ENCODE data around the gene LOXL1. TPM values are rescaled to one million over a fixed set of nuclear protein-coding genes. Genes with fewer than 3 reads are reported as not detected.
A peak's percentile ranks its signal among the peaks of the same experiment; 100 is the strongest.

The LOXL1 gene
- total and polyA plus RNA-seq, 10 of the 15 experiments (the other 5 are each of a cell fraction or from before 2014, with no cell fraction given), result 0.07 to 0.15 TPM; not detected in 8

GRCh38 chr15:73994413-73994883 lies 68.2 kb downstream of the LOXL1 start, which contains the start of gene PML (continued):
- TF ChIP-seq IRF5 (IDR thresholded peaks at IDR 0.05; ENCODE audit: borderline replicate concordance) (no peak), EGR1 (IDR thresholded peaks at IDR 0.05; ENCODE audit: borderline replicate concordance in 1 of 2, low read depth in 2 of 2, low read length in 2 of 2) (peak in 1 of 2 experiments; percentile 35; a peak in 1 of 3 replicates), ZNF274 (IDR thresholded peaks at IDR 0.05; ENCODE audit: insufficient read depth, insufficient read length) (no peak), CHD4 (IDR thresholded peaks at IDR 0.05) (no peak), SIN3A (IDR thresholded peaks at IDR 0.05; ENCODE audit: low read depth, low read length) (no peak), TAF1 (IDR thresholded peaks at IDR 0.05; ENCODE audit: borderline replicate concordance, low read depth, low read length) (peak; percentile 61; the same call in 1 of the 2 replicates), ZNF622 (IDR thresholded peaks at IDR 0.05) (no peak), CEBPZ (IDR thresholded peaks at IDR 0.05; ENCODE audit: low read depth, low read length) (no peak), CREM (IDR thresholded peaks at IDR 0.05; ENCODE audit: low read depth) (0 out of 2 replicates have a peak, but pooled peaks have one; percentile 15), MAX (IDR thresholded peaks at IDR 0.05; ENCODE audit: low read depth, low read length) (no peak; the same call in 1 of the 2 replicates), SUZ12 (IDR thresholded peaks at IDR 0.05; ENCODE audit: unreplicated experiment) (no peak), SKIL (IDR thresholded peaks at IDR 0.05; ENCODE audit: low read depth, poor library complexity, severe bottlenecking) (no peak), HDAC2 (IDR thresholded peaks at IDR 0.05) (no peak), BHLHE40 (IDR thresholded peaks at IDR 0.05; ENCODE audit: borderline replicate concordance in 1 of 2, low read depth in 2 of 2, low read length in 1 of 2) (peak in 1 of 2 experiments; percentile 36; a peak in 2 of 4 replicates), SMARCA5 (IDR thresholded peaks at IDR 0.05) (no peak), BMI1 (IDR thresholded peaks at IDR 0.05; ENCODE audit: borderline replicate concordance) (no peak), HSF1 (IDR thresholded peaks at IDR 0.05; ENCODE audit: low read depth, low read length) (no peak), IRF3 (IDR thresholded peaks at IDR 0.05) (no peak), ESRRA (IDR thresholded peaks at IDR 0.05; ENCODE audit: low read length) (no peak), ASH2L (IDR thresholded peaks at IDR 0.05; ENCODE audit: borderline replicate concordance, low read depth) (no peak), ZSCAN29 (IDR thresholded peaks at IDR 0.05) (no peak)
